Activated T-helper 1 cell treated with anti-CD3 and anti-CD28 coated beads, Interleukin-12 subunit alpha, Interleukin-12 subunit beta, Interleukin-2, Interleukin-4 antibody, amounts not matched to agents 30 ng/mL and 10 ng/mL and 1 ng/mL, durations not matched to agents 14 hours and 24 hours and 36 hours (primary cell): ENCODE results near the gene CLEC18A. TPM values are rescaled to one million over a fixed set of nuclear protein-coding genes. Genes with fewer than 3 reads are reported as not detected.

Experiments used
- DNase-seq: peaks from one replicate; pipeline ENCODE4 v3.0.0; 2021; ENCODE audit warnings: low spot score
- H3K27ac Mint-ChIP-seq: one replicate; pipeline ENCODE4 v1.8.0; 2021; ENCODE audit warnings: mild to moderate bottlenecking, mixed read lengths
- H3K27me3 Mint-ChIP-seq: one replicate; pipeline ENCODE4 v1.8.0; 2022; ENCODE audit warnings: mild to moderate bottlenecking, moderate library complexity, mixed read lengths; ENCODE audit not compliant: insufficient read depth
- H3K36me3 Mint-ChIP-seq: one replicate; pipeline ENCODE4 v1.8.0; 2021; ENCODE audit warnings: low read depth, mixed read lengths
- H3K4me1 Mint-ChIP-seq: one replicate; pipeline ENCODE4 v1.8.0; 2021; ENCODE audit warnings: low read depth, mixed read lengths
- H3K4me3 Mint-ChIP-seq: one replicate; pipeline ENCODE4 v1.8.0; 2021; ENCODE audit warnings: mild to moderate bottlenecking, moderate library complexity, mixed read lengths
- H3K9me3 Mint-ChIP-seq: one replicate; pipeline ENCODE4 v1.8.0; 2021; ENCODE audit warnings: mixed read lengths
- intact Hi-C: fragments of 100-400 bp; cut with micrococcal nuclease; formaldehyde crosslinking; loops from one replicate; pipeline ENCODE4 v1.15.1; 2024
- total RNA-seq: library from RNA; stranded (reverse); gene quantifications from 2 replicates; pipeline ENCODE4 v1.2.3, GENCODE V29; 2022

CLEC18A gene
- total RNA-seq, 1 donor from 2014 or later, result 0.67 TPM

DNA sequence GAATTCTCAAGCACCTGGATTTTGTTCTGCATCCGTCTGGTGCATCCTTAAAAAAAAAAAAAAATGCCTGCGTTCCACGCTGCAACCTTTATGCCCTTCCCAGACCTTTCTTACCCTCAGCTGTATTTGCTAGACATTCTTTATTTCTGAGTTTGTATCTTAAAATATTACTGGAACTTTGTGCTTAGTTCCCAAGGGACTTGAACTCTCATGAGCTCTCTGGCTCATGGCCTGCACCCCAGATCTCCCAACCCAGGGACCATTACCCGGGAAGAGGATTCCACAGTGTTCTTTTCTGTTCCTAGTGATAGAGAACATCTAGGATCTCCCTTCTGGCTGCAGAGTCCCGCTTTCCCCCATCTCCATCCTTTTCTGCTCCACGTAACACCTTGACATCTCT, 28.9 kb upstream of the CLEC18A start:
- no peak overlapping the region for H3K27ac Mint-ChIP-seq
- no peaks in the 10 kb centered on the region for H3K9me3 Mint-ChIP-seq
- DNase-seq, result no peak
- H3K27me3 Mint-ChIP-seq, result no peaks in the 10 kb centered on the region
- intact Hi-C loops, result no loop called here
- no peaks in the 10 kb centered on the region for H3K4me1 Mint-ChIP-seq
- H3K36me3 Mint-ChIP-seq, result peaks cover 8% of the 10 kb centered on the region
- no peak overlapping the region for H3K4me3 Mint-ChIP-seq

DNA sequence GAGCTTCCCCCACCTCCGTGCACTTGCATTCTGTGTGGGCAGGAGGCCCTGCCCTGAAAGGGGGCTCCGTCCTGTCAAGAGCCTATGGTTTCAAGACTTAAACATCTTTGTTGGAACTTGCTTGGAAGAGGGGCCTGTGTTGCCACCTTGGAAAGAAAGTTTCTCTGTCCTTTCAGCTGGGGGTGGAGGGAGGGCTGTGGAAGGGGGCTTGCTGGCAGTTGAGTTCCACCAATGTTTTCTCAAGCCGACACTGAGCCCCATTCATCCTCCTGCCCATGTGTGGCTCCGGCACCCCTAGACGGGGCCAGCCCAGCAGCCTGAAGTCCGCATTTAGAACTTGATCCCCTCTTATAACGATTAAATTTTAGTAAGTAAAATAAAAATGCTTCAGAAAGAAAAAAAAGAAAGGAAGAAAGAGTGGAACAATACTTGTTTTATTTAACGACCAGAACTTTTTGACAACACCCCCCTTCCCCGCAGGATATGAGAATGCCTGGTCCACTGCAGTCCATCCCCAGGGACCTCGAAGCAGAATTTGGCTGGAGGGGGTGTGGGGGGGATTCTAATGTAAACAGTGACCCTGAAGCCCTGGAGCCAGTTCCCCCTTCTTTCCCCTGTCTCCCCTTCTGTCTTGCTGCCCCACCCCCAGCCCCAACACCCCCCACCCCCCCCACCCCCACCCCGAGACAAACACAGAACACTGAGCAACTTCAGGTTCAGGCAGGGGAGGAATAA, 26.9 kb upstream of the CLEC18A start:
- intact Hi-C loops, result no loop called here
- H3K36me3 Mint-ChIP-seq, result peaks cover 4% of the 10 kb centered on the region
- H3K4me1 Mint-ChIP-seq, result no peaks in the 10 kb centered on the region
- no peak overlapping the region for H3K27ac Mint-ChIP-seq
- no peak overlapping the region for H3K4me3 Mint-ChIP-seq
- no peak for DNase-seq
- no peaks in the 10 kb centered on the region for H3K9me3 Mint-ChIP-seq
- no peaks in the 10 kb centered on the region for H3K27me3 Mint-ChIP-seq

DNA sequence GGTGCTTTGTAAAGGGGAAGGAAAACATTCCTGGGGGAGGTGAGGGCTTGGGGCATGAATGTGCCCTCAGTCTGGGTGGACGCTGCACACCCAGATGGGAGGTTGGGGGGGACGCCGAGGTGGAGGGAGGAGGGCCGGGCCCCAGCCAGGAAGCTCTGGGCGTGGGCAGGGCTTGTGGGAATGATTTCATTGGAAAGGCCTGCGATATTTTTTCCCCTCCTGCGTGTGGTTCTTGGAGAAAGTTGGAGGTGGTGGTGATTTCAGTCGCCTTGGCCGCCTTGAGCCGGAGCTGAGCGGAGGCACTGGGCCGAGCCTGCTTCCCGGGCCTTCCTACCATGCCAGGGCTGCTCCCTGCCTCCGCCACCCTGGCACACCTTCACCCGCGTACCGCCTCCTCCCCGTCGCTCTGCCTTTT, 26.4 kb upstream of the CLEC18A start:
- Mint-ChIP-seq H3K4me3 (no peak overlapping the region), H3K4me1 (no peaks in the 10 kb centered on the region), H3K9me3 (no peaks in the 10 kb centered on the region), H3K27me3 (no peaks in the 10 kb centered on the region), H3K27ac (no peak overlapping the region), H3K36me3 (peaks cover 4% of the 10 kb centered on the region)
- intact Hi-C loops, result no loop called here
- DNase-seq, result no peak

DNA sequence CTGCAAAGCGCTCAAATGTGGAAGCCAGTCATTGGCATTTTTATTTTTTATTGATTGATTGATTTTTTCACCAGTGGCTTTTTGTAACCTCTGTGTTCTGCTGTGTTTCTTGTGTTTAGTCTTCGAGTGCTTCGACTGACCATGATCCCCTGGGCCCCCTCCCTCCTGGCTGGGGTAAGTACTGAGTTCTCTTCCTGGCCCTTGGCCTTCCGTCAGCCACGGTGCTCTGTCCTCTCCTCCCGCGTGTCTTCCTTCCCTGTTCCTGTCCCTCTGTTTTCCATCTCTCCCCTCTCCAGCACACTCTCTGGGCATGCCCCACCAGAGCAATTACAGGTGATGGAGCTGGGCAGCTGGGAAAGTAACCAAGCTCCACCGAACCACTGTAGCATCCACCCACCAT, 25.8 kb upstream of the CLEC18A start:
- intact Hi-C loops, result no loop called here
- no peaks in the 10 kb centered on the region for H3K27me3 Mint-ChIP-seq
- no peaks in the 10 kb centered on the region for H3K9me3 Mint-ChIP-seq
- DNase-seq, result no peak
- H3K36me3 Mint-ChIP-seq, result peaks cover 8% of the 10 kb centered on the region
- no peak overlapping the region for H3K27ac Mint-ChIP-seq
- H3K4me1 Mint-ChIP-seq, result no peaks in the 10 kb centered on the region
- no peak overlapping the region for H3K4me3 Mint-ChIP-seq

DNA sequence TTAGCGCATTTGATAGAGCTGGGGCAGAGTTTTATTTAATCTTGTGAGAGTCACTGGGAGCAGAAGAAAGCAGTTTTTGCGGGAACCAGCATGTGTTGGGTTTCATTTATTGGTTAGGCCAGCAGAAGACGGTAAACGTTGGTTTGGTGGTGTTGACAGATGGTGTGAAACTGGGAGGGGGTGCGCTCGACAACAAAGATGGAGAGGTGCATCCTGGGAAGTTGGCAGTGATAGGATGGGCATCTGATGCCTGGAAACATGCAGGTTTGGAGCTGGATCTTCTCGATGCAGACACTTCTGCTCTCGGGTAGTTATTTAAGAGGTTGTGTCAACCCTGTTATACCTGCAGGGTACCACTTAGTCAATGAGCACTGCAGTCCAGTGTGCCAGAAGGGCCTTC, 24.9 kb upstream of the CLEC18A start:
- intact Hi-C loops, result no loop called here
- H3K27me3 Mint-ChIP-seq, result no peaks in the 10 kb centered on the region
- H3K4me3 Mint-ChIP-seq, result no peak overlapping the region
- DNase-seq, result no peak
- peaks cover 12% of the 10 kb centered on the region for H3K36me3 Mint-ChIP-seq
- H3K4me1 Mint-ChIP-seq, result no peaks in the 10 kb centered on the region
- H3K9me3 Mint-ChIP-seq, result no peaks in the 10 kb centered on the region
- H3K27ac Mint-ChIP-seq, result no peak overlapping the region

DNA sequence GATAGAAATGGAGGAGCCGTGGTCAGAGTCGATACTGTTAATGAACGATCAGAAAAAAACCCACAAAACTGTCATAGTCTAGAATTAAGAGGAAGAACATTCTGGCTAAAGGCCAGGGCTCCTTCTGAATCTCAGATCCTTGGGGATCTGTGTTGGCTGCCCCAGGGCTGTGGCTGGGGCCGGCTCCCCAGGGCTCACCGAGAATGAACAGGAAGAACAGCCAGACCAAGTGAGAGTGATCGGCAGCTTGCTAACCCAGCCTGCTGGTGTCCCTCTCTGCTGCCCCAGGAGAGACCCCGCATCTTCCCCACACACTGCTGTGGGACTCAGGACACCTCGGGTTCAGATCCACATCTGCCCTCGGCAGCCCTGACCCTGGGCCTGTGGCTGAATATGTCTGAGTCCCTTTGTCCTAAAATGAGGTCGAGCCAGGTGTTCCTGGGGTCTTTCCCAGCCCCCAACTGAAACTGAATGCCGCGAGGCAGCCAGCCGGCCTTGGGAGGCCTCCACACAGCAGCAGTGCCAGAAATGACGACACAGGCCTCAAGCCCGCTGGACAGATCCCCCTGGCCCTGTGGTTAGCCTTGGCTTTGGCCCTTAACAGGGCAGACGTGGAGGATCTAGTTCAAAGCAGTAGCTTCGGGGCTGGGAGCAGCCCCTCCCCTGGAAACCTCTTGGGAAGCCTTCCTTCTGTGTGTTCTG, 23.9 kb upstream of the CLEC18A start:
- DNase-seq, result no peak
- Mint-ChIP-seq H3K36me3 (peaks cover 14% of the 10 kb centered on the region), H3K9me3 (no peaks in the 10 kb centered on the region), H3K27me3 (no peaks in the 10 kb centered on the region), H3K4me3 (no peak overlapping the region), H3K27ac (no peak overlapping the region), H3K4me1 (no peaks in the 10 kb centered on the region)
- intact Hi-C loops, result no loop called here

DNA sequence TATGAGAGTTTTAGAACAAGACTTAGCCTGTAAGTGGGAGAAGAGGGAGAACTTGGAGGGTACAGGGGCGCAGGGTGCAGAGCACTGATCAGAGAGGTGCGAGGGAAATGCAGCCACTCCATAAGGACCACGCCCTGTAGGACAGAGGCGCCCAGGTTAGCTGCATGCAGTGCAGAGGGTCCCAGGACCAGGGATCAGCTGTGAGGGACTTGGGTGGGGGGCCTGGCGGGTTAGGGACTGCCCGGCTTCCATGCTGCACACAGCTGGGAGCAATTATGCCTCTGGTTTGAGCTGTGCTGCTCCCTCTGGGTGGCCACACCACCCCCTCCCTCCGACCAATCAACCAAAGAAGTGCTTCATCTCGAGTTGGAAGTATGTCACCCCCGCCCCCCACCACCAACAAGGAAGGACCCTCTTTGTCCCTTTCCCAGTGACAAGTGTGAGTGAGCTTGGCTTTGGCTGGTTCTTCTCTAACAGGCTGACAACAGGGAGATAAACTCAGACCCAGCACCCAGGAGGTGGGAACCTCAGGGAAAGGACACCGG, 22.2 kb upstream of the CLEC18A start:
- Mint-ChIP-seq H3K9me3 (no peaks in the 10 kb centered on the region), H3K4me1 (no peaks in the 10 kb centered on the region), H3K4me3 (no peak overlapping the region), H3K36me3 (peaks cover 15% of the 10 kb centered on the region), H3K27me3 (no peaks in the 10 kb centered on the region), H3K27ac (no peak overlapping the region)
- DNase-seq, result no peak
- intact Hi-C loops, result no loop called here

DNA sequence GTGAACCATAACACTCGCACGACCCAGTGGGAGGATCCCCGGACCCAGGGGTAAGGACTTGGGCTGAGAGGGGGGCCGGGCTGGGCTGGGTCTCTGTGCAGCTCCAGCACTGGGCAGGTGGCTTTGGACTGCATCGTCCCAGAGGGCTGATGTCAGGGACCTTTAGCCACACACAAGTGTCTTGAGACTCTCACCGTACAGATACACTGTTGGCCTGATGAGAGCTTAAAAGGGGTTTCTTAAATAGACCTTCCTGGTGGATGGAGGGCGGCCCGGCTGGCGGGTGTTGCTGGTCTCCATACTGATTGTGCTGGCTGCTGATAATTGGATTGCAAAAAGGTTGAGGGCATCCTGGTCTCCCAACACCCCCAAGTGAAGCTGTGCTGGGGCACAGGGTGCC, 21.7 kb upstream of the CLEC18A start:
- DNase-seq, result no peak
- H3K27ac Mint-ChIP-seq, result no peak overlapping the region
- H3K4me3 Mint-ChIP-seq, result no peak overlapping the region
- intact Hi-C loops, result no loop called here
- H3K27me3 Mint-ChIP-seq, result no peaks in the 10 kb centered on the region
- no peaks in the 10 kb centered on the region for H3K4me1 Mint-ChIP-seq
- H3K9me3 Mint-ChIP-seq, result no peaks in the 10 kb centered on the region
- H3K36me3 Mint-ChIP-seq, result peaks cover 16% of the 10 kb centered on the region

DNA sequence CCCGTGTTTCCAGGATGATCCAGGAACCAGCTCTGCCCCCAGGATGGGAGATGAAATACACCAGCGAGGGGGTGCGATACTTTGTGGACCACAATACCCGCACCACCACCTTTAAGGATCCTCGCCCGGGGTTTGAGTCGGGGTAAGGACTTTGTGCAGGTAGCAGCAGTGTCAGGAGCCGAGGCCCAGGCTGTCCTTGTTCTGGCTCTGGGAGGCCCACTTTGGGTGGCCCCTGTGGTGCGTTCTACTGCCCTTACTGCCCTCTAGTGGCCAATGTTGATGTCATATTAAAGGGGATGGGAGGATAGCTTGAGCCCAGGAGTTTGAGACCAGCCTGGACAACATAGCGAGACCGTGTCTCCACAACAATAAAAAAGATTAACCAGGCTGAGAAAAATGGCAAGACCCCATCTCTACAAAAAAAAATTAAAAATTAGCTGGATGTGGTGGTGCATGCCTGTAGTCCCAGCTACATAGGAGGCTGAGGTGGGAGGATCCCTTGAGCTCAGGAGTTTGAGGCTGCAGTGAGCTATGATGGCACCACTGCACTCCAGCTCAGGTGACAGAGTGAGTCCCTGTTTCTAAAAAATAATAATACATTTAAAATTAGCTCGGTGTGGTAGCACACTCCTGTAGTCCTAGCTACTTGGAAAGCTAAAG, 20.9 kb upstream of the CLEC18A start:
- intact Hi-C loops, result loop anchor here (1.0 kb wide), 2 partner anchors 134 to 221 kb away; no protein-coding TSS in a partner anchor
- peak; percentile 21 for DNase-seq
- H3K4me1 Mint-ChIP-seq, result no peaks in the 10 kb centered on the region
- no peaks in the 10 kb centered on the region for H3K27me3 Mint-ChIP-seq
- H3K36me3 Mint-ChIP-seq, result peaks cover 16% of the 10 kb centered on the region
- no peak overlapping the region for H3K4me3 Mint-ChIP-seq
- H3K9me3 Mint-ChIP-seq, result no peaks in the 10 kb centered on the region
- no peak overlapping the region for H3K27ac Mint-ChIP-seq

DNA sequence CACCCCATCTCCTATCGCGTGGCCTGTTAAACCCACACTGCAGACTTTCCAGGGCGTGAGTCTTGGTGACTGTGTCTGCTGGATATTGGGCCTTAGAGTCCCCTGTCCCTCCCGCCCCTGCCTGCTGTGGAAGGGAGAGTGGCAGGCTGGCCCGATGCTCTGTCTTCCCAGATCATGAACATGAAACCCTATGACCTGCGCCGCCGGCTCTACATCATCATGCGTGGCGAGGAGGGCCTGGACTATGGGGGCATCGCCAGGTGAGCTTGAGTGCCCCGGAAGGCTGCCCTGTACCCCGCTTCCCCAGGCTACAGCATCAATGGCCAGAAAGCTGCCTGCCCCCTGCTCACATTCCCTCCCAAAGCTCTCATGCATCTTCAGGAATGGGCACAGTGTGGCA, 19.5 kb upstream of the CLEC18A start:
- H3K36me3 Mint-ChIP-seq, result peaks cover 21% of the 10 kb centered on the region
- no peaks in the 10 kb centered on the region for H3K27me3 Mint-ChIP-seq
- no peaks in the 10 kb centered on the region for H3K9me3 Mint-ChIP-seq
- H3K4me3 Mint-ChIP-seq, result no peak overlapping the region
- no peaks in the 10 kb centered on the region for H3K4me1 Mint-ChIP-seq
- no peak overlapping the region for H3K27ac Mint-ChIP-seq
- intact Hi-C loops, result no loop called here
- no peak for DNase-seq

DNA sequence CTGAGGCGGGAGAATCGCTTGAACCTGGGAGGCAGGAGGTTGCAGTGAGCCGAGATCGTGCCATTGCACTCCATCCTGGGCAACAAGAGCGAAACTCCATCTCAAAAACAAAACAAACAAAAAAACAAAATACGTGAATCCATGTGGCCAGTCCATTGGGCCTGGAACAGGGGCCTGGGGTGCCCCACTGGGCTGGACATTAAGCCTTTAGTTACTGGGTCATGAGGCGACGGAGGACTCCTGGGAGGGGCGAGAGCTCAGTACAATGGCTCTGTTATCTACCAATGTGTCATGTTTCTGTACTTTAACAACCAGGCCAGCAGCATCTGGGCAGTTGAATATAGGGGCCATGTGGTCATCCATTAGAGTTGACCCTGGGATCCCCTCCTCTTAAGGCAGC, 18.9 kb upstream of the CLEC18A start:
- intact Hi-C loops, result no loop called here
- DNase-seq, result no peak
- H3K27me3 Mint-ChIP-seq, result no peaks in the 10 kb centered on the region
- no peak overlapping the region for H3K27ac Mint-ChIP-seq
- no peak overlapping the region for H3K4me3 Mint-ChIP-seq
- no peaks in the 10 kb centered on the region for H3K9me3 Mint-ChIP-seq
- H3K4me1 Mint-ChIP-seq, result no peaks in the 10 kb centered on the region
- H3K36me3 Mint-ChIP-seq, result peaks cover 21% of the 10 kb centered on the region

DNA sequence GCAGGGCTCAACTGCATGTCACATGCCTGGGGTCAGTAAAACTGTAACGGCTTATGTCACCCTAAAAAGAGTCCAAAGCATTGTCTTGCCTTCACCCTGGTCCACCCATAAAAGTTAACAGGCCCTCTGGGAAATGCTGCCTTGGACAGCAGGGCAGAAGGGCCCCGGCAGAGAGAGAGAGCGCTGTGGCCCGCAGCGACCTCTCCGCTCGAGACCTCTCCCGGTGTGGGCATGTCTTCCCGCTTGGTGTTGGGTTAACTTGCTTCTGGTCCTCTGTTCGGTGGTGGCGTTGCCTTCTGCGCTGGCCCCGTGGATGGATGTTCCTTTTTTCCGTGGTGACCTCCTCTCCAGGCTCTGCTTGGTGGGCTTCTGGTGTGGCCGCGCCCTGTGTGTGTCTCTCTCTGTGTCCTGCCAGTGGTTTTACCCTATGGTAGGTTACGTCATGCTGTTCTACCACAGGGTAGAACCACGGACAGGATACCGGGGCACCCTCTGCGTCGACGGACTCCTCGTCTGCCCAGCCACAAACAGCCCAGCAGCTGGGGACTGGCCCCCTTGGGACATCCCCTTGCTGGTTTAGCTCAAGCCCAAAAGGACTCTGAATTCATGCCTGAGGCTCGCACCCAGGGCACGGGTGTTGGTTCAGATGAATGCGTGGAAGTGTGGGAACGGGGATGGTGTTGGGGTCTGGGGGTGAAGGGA, 18.3 kb upstream of the CLEC18A start:
- Mint-ChIP-seq H3K4me3 (no peak overlapping the region), H3K27ac (no peak overlapping the region), H3K27me3 (no peaks in the 10 kb centered on the region), H3K36me3 (peaks cover 23% of the 10 kb centered on the region), H3K4me1 (no peaks in the 10 kb centered on the region), H3K9me3 (no peaks in the 10 kb centered on the region)
- intact Hi-C loops, result no loop called here
- DNase-seq, result no peak
